Activated CD4-positive, alpha-beta T cell treated with anti-CD3 and anti-CD28 coated beads, Interleukin-2, amount 50 U/mL, for 1 hour (primary cell): ENCODE data around the gene ERO1B.

Experiments used
- DNase-seq: peaks from one replicate; pipeline ENCODE4 v3.0.0-alpha.2; 2020

ERO1B gene

GRCh38 chr1:236176337-236177336, 105.1 kb downstream of the ERO1B start:
- no peak for DNase-seq

- no peak for DNase-seq
Observed at GRCh38 chr1:236175642-236176336, 106.0 kb downstream of the ERO1B start.

- DNase-seq: no peak
Observed at GRCh38 chr1:236173174-236173767, 108.5 kb downstream of the ERO1B start.

GRCh38 chr1:236172041-236172579, 109.6 kb downstream of the ERO1B start:
- no peak for DNase-seq

GRCh38 chr1:236168716-236169429, 112.9 kb downstream of the ERO1B start:
- DNase-seq: no peak

GRCh38 chr1:236167578-236167977, 114.2 kb downstream of the ERO1B start:
- DNase-seq: no peak

GRCh38 chr1:236167154-236167553, 114.6 kb downstream of the ERO1B start:
- DNase-seq: no peak

- DNase-seq: no peak
Observed at GRCh38 chr1:236166041-236166440, 115.7 kb downstream of the ERO1B start.
